ENCODE results near the gene NELFCD.
"Not testable (repeated sequence)": the region's sequence is repeated elsewhere in the genome, so short reads cannot be mapped to it uniquely, and the experiment has no call there.

The NELFCD gene

DNA sequence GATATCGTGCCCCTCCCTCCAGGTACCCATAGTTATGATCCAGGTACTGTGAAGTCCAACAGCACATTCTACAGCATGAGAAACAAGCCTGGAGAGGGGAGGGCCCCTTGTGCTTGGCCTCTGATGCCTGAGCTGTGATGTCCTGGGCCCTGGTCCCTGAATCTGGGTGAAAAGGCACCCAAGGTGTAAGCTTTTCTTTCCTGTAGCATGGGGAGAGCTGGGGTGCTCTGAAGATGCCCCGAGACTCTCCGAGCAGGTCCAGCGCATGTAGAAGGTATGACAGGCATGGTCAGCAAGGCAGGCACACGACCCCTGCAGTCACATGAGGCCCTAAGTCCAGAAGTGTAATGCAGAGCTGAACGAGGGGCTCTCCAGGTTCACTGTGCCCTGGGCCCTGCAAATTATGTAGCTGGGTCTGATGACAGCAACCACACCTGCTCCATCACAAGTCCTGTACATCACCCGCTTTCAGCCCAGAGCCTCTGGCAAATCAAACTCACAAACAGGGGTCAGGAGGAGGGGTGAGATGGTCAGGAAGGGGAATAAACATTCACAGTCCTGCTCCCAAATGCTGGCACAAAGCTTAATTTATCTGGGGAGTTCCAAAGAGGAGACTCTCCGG, 27.8 kb downstream of the NELFCD start:
- no peak for DNase-seq (ENCODE audit: low spot score)

DNA sequence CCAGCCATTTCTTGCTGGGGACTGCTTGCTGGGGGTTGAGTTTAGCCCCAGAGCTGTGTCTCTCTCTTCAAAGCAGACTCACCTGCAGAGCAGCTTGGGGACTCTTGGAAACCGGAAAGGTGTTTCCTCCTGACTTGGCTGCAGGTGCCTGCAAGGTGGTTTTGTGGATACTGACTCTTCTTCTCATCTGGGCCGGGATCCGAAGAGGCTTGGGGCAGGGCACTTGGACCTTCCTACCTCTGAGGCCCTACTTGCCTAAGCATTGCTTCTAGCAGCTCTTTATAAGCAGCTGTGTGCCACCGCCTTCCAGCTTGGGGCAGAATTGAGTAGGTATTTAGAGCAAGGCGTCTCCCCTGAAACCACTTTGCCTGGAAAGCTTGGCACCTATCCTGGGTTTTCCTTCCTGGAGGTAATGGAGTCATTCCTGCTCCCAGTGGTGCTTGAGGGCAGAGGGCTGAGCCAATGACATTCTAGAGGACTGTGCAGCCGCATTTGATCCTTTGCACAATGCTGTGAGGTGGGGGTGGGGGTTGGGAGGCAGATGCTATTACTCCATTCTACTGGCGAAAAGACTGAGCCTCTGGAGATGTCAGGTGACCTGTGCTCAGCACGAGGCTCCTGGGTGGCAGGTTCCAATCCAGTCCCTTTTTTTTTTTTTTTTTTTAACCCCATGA, 29.4 kb downstream of the NELFCD start:
- DNase-seq (ENCODE audit: low spot score), result no peak

DNA sequence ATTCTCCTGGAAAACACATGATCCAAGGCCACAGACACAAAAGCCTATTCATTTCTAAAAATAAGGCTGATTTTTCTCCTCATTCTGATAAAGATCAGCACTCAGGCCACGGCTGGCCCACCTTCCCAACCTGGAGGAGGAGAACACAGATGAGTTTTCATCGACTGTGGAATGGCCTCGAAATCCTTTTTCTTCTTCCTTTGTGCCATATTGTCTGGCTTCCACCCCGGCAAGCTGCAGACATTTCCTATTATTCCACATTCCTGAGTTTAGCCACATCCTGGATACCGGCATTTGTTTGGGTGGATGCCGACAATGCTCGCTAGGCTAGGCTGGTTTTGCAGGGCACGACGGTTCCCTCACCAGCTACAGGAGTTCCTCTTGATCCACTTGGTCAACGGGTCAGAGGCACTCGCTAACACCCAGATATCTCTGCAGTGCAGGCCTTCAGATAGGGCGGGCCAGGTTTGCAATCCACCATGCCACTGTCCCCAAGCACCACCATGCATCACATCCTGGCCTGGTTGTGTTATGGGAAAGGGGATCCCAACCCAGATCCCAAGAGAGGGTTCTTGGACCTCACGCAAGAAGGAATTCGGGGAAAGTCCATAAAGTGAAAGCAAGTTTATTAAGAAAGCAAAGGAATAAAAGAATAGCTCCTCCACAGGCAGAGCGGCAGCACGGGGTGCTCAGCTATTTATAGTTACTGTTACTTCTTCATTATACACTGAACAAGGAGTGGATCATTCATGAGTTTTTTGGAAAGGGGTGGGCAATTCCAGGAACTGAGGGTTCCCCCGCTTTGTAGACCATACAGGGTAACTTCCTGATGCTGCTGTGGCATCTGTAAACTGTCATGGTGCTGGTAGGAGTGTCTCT, 30.2 kb downstream of the NELFCD start:
- DNase-seq (ENCODE audit: low spot score), result no peak

DNA sequence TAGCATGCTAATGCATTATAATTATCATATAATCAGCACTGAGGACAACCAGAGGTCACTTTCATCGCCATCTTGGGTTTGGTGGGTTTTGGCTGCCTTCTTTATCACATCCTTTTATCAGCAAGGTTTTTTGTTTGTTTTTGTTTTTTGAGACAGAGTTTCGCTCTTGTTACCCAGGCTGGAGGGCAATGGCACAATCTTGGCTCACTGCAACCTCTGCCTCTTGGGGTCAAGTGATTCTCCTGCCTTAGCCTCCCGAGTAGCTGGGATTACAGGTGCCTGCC, 30.8 kb downstream of the NELFCD start:
- not testable (repeated sequence) for DNase-seq (ENCODE audit: low spot score)

DNA sequence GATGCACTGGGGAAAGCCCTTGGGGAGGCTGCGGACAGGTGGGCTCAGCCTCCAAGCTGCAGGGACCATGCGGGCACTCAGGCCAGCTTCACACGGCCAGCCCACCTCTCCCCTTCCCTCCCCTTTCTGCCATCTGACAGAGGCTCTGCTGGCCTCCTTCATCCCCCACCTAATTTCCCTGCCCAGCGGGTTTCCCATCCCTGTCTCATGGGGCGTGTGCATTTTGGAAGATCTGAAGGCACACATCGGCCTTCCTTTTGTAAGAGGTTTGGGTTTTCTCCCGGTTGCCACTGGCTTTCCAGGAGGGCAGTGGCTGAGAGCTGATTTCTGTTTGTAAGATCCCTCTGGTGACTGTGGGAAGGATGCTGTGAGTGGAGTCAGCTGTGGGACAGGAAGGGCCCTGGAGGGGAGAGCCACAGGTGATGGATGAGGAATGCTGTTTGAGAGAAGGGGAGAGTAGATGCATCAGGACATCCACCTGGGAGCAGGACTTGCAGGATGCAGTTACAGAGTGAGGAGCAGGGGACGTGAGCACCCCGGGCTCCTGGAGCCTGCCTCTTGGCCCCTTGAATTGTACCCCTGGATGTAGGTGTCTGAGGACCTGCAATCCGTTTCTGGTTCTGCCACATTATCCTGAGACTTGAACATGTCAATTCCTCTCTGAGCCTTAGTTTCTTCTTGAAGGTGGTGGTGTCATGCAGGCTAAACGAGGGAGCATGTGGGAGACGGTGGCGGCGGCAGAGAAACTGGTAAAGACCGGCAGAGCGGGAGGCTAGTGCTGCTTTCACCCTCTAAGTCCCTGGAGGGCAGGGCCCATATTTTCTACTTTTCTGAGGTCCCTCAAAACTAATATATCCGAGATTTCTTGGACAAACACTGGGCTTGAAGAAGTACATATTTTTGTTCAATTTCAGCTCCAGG, 32.2 kb downstream of the NELFCD start:
- DNase-seq (ENCODE audit: low spot score), result no peak

DNA sequence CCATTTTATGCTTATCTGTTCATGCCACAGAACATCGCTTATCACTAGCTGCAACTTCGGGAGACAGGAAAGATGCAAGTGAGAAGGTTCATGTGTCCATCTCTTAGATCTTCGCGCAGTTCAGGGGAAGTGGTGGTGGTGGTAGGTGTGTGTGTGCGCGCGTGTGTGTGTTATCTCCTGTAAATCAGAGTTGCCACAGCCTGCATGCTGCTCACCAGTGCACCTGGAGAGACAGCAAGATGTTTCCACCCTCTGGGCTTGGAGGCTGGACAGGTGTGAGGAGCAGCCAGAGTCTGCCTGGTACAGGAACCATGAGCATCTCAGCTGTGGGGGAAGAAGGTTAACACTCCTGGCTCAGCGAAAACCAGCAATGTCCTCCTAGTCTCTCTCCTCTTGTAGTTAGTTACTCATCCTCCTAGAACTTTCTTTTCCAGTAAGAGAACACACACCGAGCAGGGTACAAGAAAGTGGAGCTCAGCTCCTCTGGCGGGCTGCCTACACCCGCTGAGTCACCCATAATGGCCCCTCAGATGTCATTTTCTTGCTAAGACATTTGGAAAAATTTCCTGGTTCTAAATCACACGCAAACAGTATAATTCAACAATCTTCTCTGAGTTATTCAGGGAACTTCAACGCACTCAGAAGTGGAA, 33.0 kb downstream of the NELFCD start:
- DNase-seq (ENCODE audit: low spot score), result peak; percentile 26

DNA sequence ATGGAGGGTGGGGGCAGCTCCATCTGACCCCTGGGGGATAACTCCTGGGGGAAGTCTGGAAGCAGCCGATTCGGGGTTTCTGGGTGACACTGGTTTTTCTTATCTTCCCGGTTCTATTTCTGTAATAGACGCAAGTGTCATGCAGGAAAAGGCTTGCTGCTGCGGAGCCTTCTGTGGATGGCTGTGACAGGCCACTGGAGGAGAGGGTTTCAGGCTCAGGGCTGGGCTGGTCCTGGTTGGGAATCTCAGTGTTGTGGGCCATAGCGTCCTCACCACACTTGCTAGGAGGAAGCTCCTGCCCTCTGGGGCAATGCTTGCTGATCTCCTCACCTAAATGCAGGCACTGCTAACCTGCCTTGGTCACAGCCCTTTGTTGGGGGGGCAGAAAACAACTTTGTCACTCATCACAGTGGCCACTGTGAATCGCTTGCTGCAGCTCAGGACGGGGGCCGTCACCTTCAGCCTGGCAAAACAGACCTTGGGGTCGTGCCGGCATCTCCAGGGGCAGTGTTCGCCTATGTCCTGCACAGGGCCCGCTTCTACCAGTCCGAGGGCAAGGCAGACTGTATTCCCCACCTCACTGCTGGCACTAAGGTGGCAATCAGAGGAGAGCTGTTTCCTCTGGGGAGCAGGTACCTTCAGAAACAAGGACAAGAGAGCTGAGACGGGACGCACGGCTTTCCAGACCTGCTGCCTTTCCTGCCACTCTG, 33.8 kb downstream of the NELFCD start:
- DNase-seq (ENCODE audit: low spot score), result no peak

DNA sequence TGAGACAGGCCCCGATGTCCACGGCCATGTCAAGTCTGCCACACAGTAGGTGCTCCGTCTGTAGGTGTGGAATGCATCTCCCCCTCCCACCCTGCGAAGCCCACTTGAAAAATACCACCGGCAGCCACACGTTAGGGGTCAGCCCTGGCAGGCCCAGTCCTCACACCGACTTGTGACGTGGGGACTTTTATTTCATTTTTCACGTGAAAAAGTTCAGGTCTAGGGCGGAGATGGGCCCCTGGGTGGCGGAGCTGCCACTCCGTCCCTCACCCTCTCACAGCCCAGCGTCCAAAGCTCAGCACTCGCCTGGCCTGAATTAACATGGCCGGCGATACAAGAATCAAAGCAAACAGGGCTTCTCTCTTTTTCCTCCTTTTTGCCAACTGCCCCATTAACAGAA, 34.4 kb downstream of the NELFCD start:
- DNase-seq (ENCODE audit: low spot score), result no peak

DNA sequence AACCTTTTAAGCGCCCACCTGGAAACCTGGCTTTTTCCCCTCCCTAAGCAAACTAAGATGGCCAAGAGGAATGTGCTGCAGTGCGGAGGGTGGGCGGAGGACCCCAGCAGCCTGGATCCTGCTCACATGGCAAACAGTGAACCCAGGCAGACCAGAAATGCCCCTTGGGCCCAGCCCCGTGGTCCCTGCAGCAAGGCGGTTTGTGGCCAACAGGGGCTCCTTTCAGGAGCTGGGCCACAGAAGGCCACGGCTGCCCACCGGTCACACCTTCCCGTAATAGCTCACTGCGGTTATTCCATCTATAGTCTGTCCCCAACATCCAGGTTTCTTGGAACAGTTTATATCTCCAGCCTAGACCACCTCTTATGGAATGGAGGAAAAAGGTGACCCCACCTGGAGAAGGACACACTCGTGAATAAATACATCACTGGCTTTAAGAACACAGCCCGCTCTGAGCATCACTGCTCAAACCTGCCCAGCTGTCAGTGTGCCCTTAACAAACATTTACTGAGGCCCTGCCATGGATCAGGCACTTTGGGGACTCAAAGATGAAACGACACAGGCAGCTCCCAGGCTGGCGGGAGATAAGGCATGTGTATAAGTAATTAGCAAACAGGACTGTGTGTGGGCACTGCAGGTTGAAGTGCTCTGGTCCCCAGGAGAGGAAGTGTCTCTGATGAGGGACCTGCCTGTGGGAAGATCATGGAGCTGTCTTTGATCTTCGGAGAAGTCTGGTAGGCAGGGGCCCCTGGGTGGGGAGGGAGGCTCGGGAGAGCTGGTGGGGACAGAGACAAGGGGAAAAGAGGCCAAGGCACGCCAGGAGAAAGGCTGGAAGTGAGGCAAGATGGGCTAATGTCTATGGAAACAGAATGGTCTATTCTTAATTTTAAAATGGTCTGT, 35.0 kb downstream of the NELFCD start:
- DNase-seq (ENCODE audit: low spot score), result no peak

DNA sequence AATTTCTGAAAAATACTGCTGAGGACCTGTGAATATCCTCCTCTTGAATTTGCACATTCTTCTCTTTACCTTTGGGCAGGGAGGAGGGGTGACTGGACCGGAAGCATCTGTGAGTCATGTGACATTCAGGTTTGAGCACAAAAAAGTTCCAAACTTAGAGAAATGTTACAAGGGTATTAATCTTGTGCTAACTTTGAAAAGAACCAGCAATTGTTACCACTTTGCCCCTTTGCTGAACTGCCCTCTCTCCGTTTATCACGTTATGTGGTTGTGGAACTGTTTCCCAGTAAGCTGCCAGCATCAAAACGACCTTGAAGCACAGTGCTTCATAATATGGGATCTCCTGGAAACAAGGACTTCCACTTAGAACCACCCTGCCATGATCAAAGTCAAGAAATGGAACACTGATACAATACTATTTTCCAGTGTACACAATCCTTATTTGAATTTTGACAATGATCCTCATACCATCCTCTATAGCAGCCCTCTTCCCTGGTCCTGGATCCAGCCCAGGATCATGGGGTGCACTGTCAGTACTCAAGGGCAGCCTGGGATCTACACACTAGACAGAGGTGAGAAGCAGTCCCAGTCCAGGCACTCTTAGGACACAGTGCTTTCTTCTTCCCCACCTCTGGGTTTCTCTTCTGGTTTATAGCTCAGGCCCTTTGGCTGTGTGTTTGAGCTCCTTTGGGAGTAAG, 35.9 kb downstream of the NELFCD start:
- no peak for DNase-seq (ENCODE audit: low spot score)

DNA sequence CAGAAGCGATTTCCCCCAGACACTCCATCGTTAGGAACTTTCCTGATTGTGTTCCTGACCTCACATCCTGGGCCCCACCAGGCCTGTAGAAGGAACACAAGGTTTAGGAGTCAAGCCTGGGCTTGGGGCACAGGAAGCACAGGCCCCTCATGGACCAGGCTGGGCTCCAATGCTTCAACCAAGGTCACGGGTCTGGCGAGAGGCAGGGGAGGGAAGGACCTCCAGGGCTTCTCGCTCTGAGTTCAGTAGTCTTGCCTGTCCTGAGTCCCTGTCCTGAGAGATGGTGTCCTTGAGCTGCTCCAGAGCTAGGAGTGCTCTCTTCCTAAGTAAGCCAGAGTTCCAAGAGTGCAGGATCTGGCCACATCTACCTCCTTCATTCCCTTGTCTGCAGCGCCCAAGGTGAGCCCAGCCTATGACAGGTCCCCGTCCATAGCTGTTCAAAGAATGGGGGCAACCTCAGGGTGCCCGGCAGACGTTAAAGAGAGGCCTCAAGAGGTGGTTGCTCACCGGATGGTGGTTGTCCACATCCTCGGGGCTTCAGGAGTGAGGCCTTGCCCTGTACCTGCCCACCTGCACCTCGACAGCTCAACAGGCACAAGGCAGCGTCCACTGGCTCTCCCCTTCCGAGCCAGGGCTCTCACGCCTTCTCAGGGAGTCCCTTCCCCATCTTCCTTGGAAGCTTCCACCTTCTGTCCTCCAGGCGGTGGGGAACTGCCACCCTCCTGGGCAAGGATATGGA, 36.6 kb downstream of the NELFCD start:
- DNase-seq (ENCODE audit: low spot score), result no peak

DNA sequence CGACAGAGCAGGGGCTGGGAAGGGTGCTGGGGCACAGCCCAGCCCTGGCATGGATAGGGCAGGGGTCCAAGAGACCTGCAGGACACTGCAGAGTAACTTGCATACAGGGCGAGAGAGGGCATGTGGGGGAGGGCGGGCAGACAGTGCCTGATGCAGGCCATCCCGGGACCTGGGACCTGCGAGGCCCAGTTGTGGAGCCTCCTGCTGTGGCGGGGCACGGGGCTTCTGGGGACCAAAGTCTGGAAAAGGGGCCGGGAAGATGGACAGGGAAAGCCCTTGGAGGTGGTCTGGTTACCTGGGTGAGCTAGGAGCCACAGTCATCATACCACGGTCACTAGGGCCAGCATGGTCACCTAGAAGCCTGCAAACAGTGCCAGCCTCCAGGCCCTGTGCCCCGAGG, 37.8 kb downstream of the NELFCD start:
- no peak for DNase-seq (ENCODE audit: low spot score)

DNA sequence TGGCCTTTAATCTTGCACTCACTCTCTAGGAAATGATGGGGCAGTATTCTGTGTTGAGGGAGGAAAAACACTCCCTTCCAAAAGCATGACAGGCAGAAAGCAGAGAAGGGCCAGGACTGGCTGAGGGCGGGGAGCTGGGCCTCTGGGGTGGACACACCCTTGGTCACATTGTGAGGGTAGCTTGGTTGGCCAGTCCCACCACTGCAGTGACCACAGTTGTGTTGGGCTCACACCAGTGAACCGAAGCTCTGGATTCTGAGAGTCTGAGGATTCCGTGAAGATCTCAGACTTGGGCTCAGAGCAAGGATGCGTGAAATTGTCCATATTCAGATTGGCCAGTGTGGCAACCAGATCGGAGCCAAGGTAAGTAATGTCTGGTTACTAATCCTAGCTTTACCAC, 38.2 kb downstream of the NELFCD start, which contains the start of gene TUBB1:
Gene TUBB1 (plus strand): TSS at position 213 of the 400 bp plus-strand sequence. CDS start 94 bp downstream, at position 307.
- DNase-seq (ENCODE audit: low spot score), result no peak

DNA sequence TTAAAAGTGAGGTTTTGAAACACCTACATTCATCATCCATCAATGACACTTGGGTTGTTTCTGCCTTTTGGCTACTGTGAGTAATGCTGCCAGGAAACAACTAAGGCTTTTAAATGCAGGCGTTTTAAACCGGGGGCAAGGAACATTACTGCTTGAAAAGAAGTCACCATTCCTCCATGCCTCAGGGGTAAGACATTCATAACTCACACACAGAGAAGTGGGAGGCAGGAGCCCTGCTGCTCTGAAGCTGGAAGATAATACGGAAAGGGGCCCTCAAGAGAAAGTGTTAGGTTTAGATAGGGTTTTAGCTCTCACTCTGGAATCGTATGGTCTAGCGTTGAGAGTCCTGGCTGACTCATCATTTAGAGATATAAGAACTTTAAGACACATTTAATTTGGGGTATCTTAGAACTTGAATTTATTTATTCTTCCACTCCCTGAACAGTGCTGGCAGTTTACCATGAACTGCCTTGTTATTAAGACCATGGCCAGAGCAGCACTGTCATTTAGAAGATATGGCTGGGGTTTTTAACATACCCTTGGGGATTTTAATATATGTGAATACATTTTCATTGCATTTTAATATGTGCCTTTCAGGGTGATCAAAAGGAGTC, 40.0 kb downstream of the NELFCD start:
- DNase-seq (ENCODE audit: low spot score), result no peak

DNA sequence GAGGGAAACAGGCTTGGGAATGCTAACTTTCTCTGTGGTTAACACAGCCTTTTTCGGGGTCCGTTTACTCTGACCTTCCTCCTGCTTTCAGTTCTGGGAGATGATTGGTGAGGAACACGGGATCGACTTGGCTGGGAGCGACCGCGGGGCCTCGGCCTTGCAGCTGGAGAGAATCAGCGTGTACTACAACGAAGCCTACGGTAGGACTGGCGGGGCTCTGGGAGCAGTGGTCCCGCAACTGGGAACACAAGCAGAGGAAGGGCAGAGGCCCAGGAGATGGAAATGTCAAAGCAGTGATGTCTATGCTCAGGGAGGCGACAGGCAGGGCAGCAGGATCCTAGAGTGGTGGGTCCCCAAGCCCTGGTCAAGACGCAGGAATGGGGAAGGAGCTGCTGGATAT, 41.7 kb downstream of the NELFCD start:
- no peak for DNase-seq (ENCODE audit: low spot score)

DNA sequence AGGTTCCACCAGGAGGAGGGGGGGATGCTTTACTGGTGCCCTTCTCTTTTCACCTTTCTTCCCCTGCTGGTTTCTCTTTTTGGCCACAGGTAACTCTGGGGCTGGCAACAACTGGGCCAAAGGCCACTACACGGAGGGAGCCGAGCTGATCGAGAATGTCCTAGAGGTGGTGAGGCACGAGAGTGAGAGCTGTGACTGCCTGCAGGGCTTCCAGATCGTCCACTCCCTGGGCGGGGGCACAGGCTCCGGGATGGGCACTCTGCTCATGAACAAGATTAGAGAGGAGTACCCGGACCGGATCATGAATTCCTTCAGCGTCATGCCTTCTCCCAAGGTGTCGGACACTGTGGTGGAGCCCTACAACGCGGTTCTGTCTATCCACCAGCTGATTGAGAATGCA, 42.6 kb downstream of the NELFCD start:
- no peak for DNase-seq (ENCODE audit: low spot score)

DNA sequence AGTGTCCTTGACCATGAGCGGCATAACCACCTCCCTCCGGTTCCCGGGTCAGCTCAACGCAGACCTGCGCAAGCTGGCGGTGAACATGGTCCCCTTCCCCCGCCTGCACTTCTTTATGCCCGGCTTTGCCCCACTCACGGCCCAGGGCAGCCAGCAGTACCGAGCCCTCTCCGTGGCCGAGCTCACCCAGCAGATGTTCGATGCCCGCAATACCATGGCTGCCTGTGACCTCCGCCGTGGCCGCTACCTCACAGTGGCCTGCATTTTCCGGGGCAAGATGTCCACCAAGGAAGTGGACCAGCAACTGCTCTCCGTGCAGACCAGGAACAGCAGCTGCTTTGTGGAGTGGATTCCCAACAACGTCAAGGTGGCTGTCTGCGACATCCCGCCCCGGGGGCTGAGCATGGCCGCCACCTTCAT, 43.1 kb downstream of the NELFCD start:
- no peak for DNase-seq (ENCODE audit: low spot score)

DNA sequence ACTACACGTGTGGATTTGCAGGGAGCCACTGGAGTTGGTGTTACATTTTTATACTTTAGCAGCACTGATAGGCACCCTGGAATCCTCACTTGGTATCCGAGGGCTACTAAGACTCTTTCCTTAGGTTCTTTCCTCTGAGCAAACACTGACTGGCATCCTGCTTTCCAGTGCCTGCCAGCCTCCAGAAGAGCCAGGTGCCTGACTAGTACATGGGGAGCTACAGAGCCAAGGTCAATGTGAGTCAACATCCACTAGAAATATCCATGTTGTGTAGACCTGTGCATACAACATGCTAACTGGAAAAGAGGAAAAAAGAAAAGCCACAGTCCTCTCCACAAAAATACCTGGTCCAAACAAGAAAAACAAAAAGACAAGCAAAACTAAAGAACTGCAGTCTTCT, 44.0 kb downstream of the NELFCD start:
- DNase-seq (ENCODE audit: low spot score), result no peak

All from CD4-positive, alpha-beta T cell treated with Interleukin-6 at 100 ng/mL for 8 hours (primary cell).